B cell (primary cell): ENCODE data around the gene TAF5L. TPM values are rescaled to one million over a fixed set of nuclear protein-coding genes. Genes with fewer than 3 reads are reported as not detected.

ENCODE experiments used
- ATAC-seq: fragments of 200-7000 bp; cut with Tn5 transposase; one replicate; pipeline ENCODE4 v1.10.0; 2021; ENCODE audit warnings: low read depth, mild to moderate bottlenecking, moderate number of reproducible peaks, moderate library complexity
- CTCF ChIA-PET: fragments of 350-600 bp; sonication (Branson Sonifier 250); formaldehyde crosslinking; loops from one replicate; lab custom pipeline; 2021; ENCODE audit warnings: antibody characterized with exemption, inconsistent platforms; lab: Charles Lee
- POLR2A ChIA-PET: fragments of 350-600 bp; sonication (Branson Sonifier 250); formaldehyde crosslinking; loops from one replicate; lab custom pipeline; 2021; ENCODE audit warnings: antibody characterized with exemption; lab: Charles Lee
- DNase-seq: peaks from one replicate; pipeline ENCODE4 v3.0.0; 2013
- H2AFZ ChIP-seq: 2 replicates; pipeline ENCODE4 v1.6.1; 2012; ENCODE audit warnings: mild to moderate bottlenecking, low read depth, low read length; ENCODE audit not compliant: insufficient read depth, poor library complexity, severe bottlenecking
- H3K27ac ChIP-seq, 2 donors: 1 replicate in 1 of 2; 2 replicates in 1 of 2; pipeline ENCODE4 v1.5.1; 2012 to 2013; ENCODE audit warnings: low read length in 2 of 2, mild to moderate bottlenecking in 2 of 2, moderate library complexity in 1 of 2
- H3K27me3 ChIP-seq, 4 experiments: fragments of 200-600 bp in 1 of 4; sonication (generic) in 1 of 4; replicated peaks in 1 of 4; 1 replicate in 2 of 4; 2 replicates in 2 of 4; pipeline versions ENCODE4 v1.6.1 to v1.7.0; 2013 to 2016; ENCODE audit warnings: low read length in 3 of 4, mild to moderate bottlenecking in 2 of 4, mixed read lengths in 1 of 4, moderate library complexity in 1 of 4; ENCODE audit not compliant: insufficient read depth in 4 of 4, control insufficient read depth in 3 of 4; ENCODE audit errors: control extremely low read depth in 1 of 4
- H3K36me3 ChIP-seq, 2 experiments: replicated peaks in 1 of 2; 1 replicate in 1 of 2; 2 replicates in 1 of 2; pipeline versions ENCODE4 v1.6.1 to v1.7.1; 2013; ENCODE audit warnings: low read length in 1 of 2; ENCODE audit not compliant: insufficient read depth in 2 of 2, control insufficient read depth in 1 of 2; ENCODE audit errors: control extremely low read depth in 1 of 2, extremely low read depth in 1 of 2
- H3K4me1 ChIP-seq, 2 donors: fragments of 200-600 bp in 1 of 2; sonication (generic) in 1 of 2; 1 replicate in 1 of 2; 2 replicates in 1 of 2; pipeline versions ENCODE4 v1.5.1 to v1.6.1; 2013 to 2017; ENCODE audit warnings: low read length in 2 of 2; ENCODE audit not compliant: control insufficient read depth in 2 of 2, insufficient read depth in 2 of 2
- H3K4me2 ChIP-seq: replicated peaks from 2 replicates; pipeline ENCODE3; 2012; ENCODE audit warnings: mild to moderate bottlenecking, low read depth, low read length; ENCODE audit not compliant: poor library complexity, severe bottlenecking
- H3K4me3 ChIP-seq, 5 experiments: fragments of 200-600 bp in 1 of 5; sonication (generic) in 1 of 5; 1 replicate in 3 of 5; 2 replicates in 2 of 5; pipeline versions ENCODE4 v1.5.1 to v1.7.0; 2011 to 2016; ENCODE audit warnings: low read length in 4 of 5, mild to moderate bottlenecking in 4 of 5, low read depth in 2 of 5, control low read depth in 1 of 5, moderate library complexity in 1 of 5; ENCODE audit not compliant: insufficient read depth in 1 of 5; ENCODE audit errors: control extremely low read depth in 1 of 5, extremely low read depth in 1 of 5
- H3K79me2 ChIP-seq: fragments of 200-600 bp; sonication (generic); one replicate; pipeline ENCODE4 v1.6.0; 2016; ENCODE audit warnings: low read length; ENCODE audit not compliant: control insufficient read depth, insufficient read depth
- H3K9ac ChIP-seq: fragments of 200-600 bp; sonication (generic); 2 replicates; pipeline ENCODE4 v1.6.1; 2017; ENCODE audit warnings: mild to moderate bottlenecking, low read length, moderate library complexity
- H3K9me3 ChIP-seq, 3 donors: one replicate each; pipeline versions ENCODE4 v1.6.1 to v1.7.1; 2013; ENCODE audit warnings: low read length in 2 of 3; ENCODE audit not compliant: control insufficient read depth in 2 of 3, insufficient read depth in 1 of 3; ENCODE audit errors: control extremely low read depth in 1 of 3
- H4K20me1 ChIP-seq: 2 replicates; pipeline ENCODE4 v1.6.0; 2012; ENCODE audit warnings: mild to moderate bottlenecking, low read length; ENCODE audit not compliant: insufficient read depth, control insufficient read depth, poor library complexity, severe bottlenecking
- H3K27ac Mint-ChIP-seq: one replicate; pipeline ENCODE4 v1.8.0; 2021; ENCODE audit warnings: mixed read lengths
- H3K27me3 Mint-ChIP-seq: one replicate; pipeline ENCODE4 v1.8.0; 2021; ENCODE audit warnings: mixed read lengths
- H3K4me1 Mint-ChIP-seq: one replicate; pipeline ENCODE4 v1.8.0; 2021; ENCODE audit warnings: mixed read lengths
- H3K4me3 Mint-ChIP-seq: one replicate; pipeline ENCODE4 v1.8.0; 2021; ENCODE audit warnings: mixed read lengths
- H3K9me3 Mint-ChIP-seq: one replicate; pipeline ENCODE4 v1.8.0; 2022; ENCODE audit warnings: mixed read lengths; ENCODE audit not compliant: insufficient read depth
- CTCF ChIP-seq: fragments of 200-600 bp; IDR thresholded peaks from one replicate; pipeline ENCODE4 v1.8.0; 2022; ENCODE audit warnings: antibody characterized with exemption, mild to moderate bottlenecking
- EZH2 ChIP-seq: IDR thresholded peaks from 2 replicates; pipeline ENCODE4 v1.6.1; 2012; ENCODE audit warnings: borderline replicate concordance, low read depth, mild to moderate bottlenecking, moderate library complexity, low read length; ENCODE audit not compliant: insufficient read depth, poor library complexity, severe bottlenecking
- WGBS: methylation state at CpG from one replicate; pipeline ENCODE4 v1.1.5; 2013; ENCODE audit warnings: missing lambda C conversion rate; ENCODE audit not compliant: insufficient coverage; 5-methylcytosine and 5-hydroxymethylcytosine counted together
- intact Hi-C: fragments of 100-400 bp; cut with micrococcal nuclease; formaldehyde crosslinking; loops from one replicate; pipeline ENCODE4 v1.10.0; 2022
- polyA plus RNA-seq: library from polyadenylated mRNA; depleted of rRNA; stranded (reverse); fragments of >200 nt; gene quantifications from 2 replicates; pipeline ENCODE4 v1.2.3, GENCODE V29; 2012
- total RNA-seq, 2 donors: library from RNA; stranded (reverse); fragments of 120-200 nt in 1 of 2; gene quantifications; 1 replicate in 1 of 2; 2 replicates in 1 of 2; pipeline versions ENCODE4 v1.2.3 to v1.2.4, GENCODE V29; 2013 to 2022

Gene TAF5L
- total and polyA plus RNA-seq, 2 donors (not counting 1 experiment from before 2014, with no cell fraction given) = 15.7 to 24.0 TPM

GRCh38 chr1:229624521-229625070 is 1.3 kb downstream of the TAF5L start:
- ATAC-seq (no peak), DNase-seq (no peak)
- peak overlapping the region; percentile 92 for H3K27ac Mint-ChIP-seq
- peaks cover 33% of the 10 kb centered on the region for H4K20me1 ChIP-seq
- no peaks in the 10 kb centered on the region for H3K9me3 Mint-ChIP-seq
- peak overlapping the region; percentile 74 to 87 (median 77) for H3K4me3 ChIP-seq
- no peaks in the 10 kb centered on the region for H3K27me3 Mint-ChIP-seq
- peaks cover 25 to 28% of the 10 kb centered on the region in 2 donors for H3K4me1 ChIP-seq
- ChIA-PET CTCF (interaction anchor here (0.8 to 4.5 kb wide), 5 partner anchors 46 to 681 kb away, joined by 3 to 38 read pairs (median 3); partner anchors contain the start of gene ABCB10), POLR2A (interaction anchor here (3.0 kb wide), 1 partner anchor 67 kb away, joined by 22 read pairs; the partner anchor contains the start of gene ABCB10)
- no peaks in the 10 kb centered on the region for H3K9me3 ChIP-seq
- intact Hi-C loops = loop anchor here (5.0 kb wide), 2 partner anchors 1217 to 1353 kb away; partner anchors contain the start of genes ARV1, TRIM11 and TTC13
- H3K9ac ChIP-seq = peak overlapping the region; percentile 77
- H3K36me3 ChIP-seq = no peaks in the 10 kb centered on the region
- peak overlapping the region; percentile 87 for H3K4me2 ChIP-seq
- H3K4me1 Mint-ChIP-seq = peaks cover 56% of the 10 kb centered on the region
- peak overlapping the region; percentile 75 for H2AFZ ChIP-seq
- no peak overlapping the region for H3K27ac ChIP-seq
- H3K4me3 Mint-ChIP-seq = peak overlapping the region; percentile 93
- H3K79me2 ChIP-seq = peaks cover 82% of the 10 kb centered on the region
- TF ChIP-seq CTCF = no peak
- no peak for TF ChIP-seq EZH2
- WGBS = 52% methylated on average over 6 of the region's 9 CpGs
- no peaks in the 10 kb centered on the region for H3K27me3 ChIP-seq

GRCh38 chr1:229623838-229624237 is 2.1 kb downstream of the TAF5L start:
- peak overlapping the region; percentile 58 for H3K4me3 Mint-ChIP-seq
- 75% methylated on average over 1 of the region's 1 CpG for WGBS
- no peaks in the 10 kb centered on the region for H3K9me3 ChIP-seq
- ATAC-seq = no peak
- H3K4me2 ChIP-seq = no peak overlapping the region
- H3K4me1 ChIP-seq = peaks cover 25 to 28% of the 10 kb centered on the region in 2 donors
- H2AFZ ChIP-seq = no peak overlapping the region
- intact Hi-C loops = no loop called here
- H3K27me3 ChIP-seq = no peaks in the 10 kb centered on the region
- H3K4me1 Mint-ChIP-seq = peaks cover 56% of the 10 kb centered on the region
- H3K79me2 ChIP-seq = peaks cover 83% of the 10 kb centered on the region
- H3K36me3 ChIP-seq = no peaks in the 10 kb centered on the region
- peaks cover 40% of the 10 kb centered on the region for H4K20me1 ChIP-seq
- TF ChIP-seq EZH2 (no peak), CTCF (no peak)
- no peaks in the 10 kb centered on the region for H3K9me3 Mint-ChIP-seq
- H3K27me3 Mint-ChIP-seq = no peaks in the 10 kb centered on the region
- ChIA-PET POLR2A (no interaction called here), CTCF (interaction anchor here (0.6 to 4.5 kb wide), 4 partner anchors 26 to 109 kb away, joined by 3 to 38 read pairs (median 4); partner anchors contain the start of gene ABCB10)
- H3K27ac ChIP-seq = no peak overlapping the region
- DNase-seq = no peak
- no peak overlapping the region for H3K9ac ChIP-seq
- no peak overlapping the region for H3K4me3 ChIP-seq
- no peak overlapping the region for H3K27ac Mint-ChIP-seq
